Endodermal cell (in vitro differentiated cells): ENCODE data around the gene KCNH4. TPM values are rescaled to one million over a fixed set of nuclear protein-coding genes. Genes with fewer than 3 reads are reported as not detected.
A peak's percentile ranks its signal among the peaks of the same experiment; 100 is the strongest.

Experiments
- DNase-seq: peaks from one replicate; pipeline ENCODE4 v3.0.0-alpha.2; 2017
- H3K27ac ChIP-seq: 2 replicates; pipeline ENCODE4 v1.5.1; 2013; ENCODE audit warnings: mild to moderate bottlenecking, low read depth, low read length, moderate library complexity
- H3K27me3 ChIP-seq: 2 replicates; pipeline ENCODE4 v1.6.1; 2013; ENCODE audit warnings: mild to moderate bottlenecking, low read length, moderate library complexity; ENCODE audit not compliant: insufficient read depth, control insufficient read depth, poor library complexity, severe bottlenecking
- H3K36me3 ChIP-seq: 2 replicates; pipeline ENCODE4 v1.7.0; 2013; ENCODE audit warnings: mild to moderate bottlenecking, low read length, moderate library complexity; ENCODE audit not compliant: control insufficient read depth, insufficient read depth
- H3K4me1 ChIP-seq: one replicate; pipeline ENCODE4 v1.7.0; 2013; ENCODE audit warnings: low read length; ENCODE audit not compliant: control insufficient read depth, insufficient read depth
- H3K4me3 ChIP-seq: 2 replicates; pipeline ENCODE4 v1.5.1; 2013; ENCODE audit warnings: mild to moderate bottlenecking, low read length, moderate library complexity
- H3K9ac ChIP-seq: 2 replicates; pipeline ENCODE4 v1.6.1; 2013; ENCODE audit warnings: mild to moderate bottlenecking, low read length, moderate library complexity; ENCODE audit not compliant: poor library complexity, severe bottlenecking; ENCODE audit errors: extremely low read depth
- H3K9me3 ChIP-seq: 2 replicates; pipeline ENCODE4 v1.6.1; 2013; ENCODE audit warnings: mild to moderate bottlenecking, low read length, moderate library complexity; ENCODE audit not compliant: control insufficient read depth
- H3K27ac Mint-ChIP-seq: 2 replicates; pipeline ENCODE4 v1.8.0; 2020; ENCODE audit warnings: mixed read lengths
- H3K27me3 Mint-ChIP-seq: 2 replicates; pipeline ENCODE4 v1.8.0; 2021; ENCODE audit warnings: mild to moderate bottlenecking, mixed read lengths; ENCODE audit not compliant: insufficient read depth
- H3K36me3 Mint-ChIP-seq: 2 replicates; pipeline ENCODE4 v1.8.0; 2020; ENCODE audit warnings: low read depth, mixed read lengths
- H3K4me1 Mint-ChIP-seq: 2 replicates; pipeline ENCODE4 v1.8.0; 2020; ENCODE audit warnings: mixed read lengths
- H3K4me3 Mint-ChIP-seq: 2 replicates; pipeline ENCODE4 v1.8.0; 2020; ENCODE audit warnings: mild to moderate bottlenecking, moderate library complexity, mixed read lengths
- H3K9me3 Mint-ChIP-seq: 2 replicates; pipeline ENCODE4 v1.8.0; 2020; ENCODE audit warnings: mild to moderate bottlenecking, mixed read lengths
- WGBS, 2 experiments: methylation state at CpG; one replicate each; pipeline versions ENCODE4 v1.1.5 to v1.1.7; 2013; ENCODE audit warnings: missing lambda C conversion rate in 2 of 2, mixed read lengths in 1 of 2; ENCODE audit not compliant: insufficient coverage in 1 of 2, insufficient read length in 1 of 2; 5-methylcytosine and 5-hydroxymethylcytosine counted together
- total RNA-seq, 2 donors: library from RNA; stranded (reverse); fragmentation: NEBNext Ultra II Directional in 1 of 2; extraction: Animal tissue kit (Norgen Biotek cat#: 25700) in 1 of 2; gene quantifications; 2 replicates in 1 of 2; 3 replicates in 1 of 2; pipeline ENCODE4 v1.2.1, GENCODE V29; 2021
- TF ChIP-seq, protein P1 (sequence below): fragments of 200-600 bp; sonication (generic); conservative IDR thresholded peaks from 2 replicates; pipeline ENCODE4 v1.5.0; 2021; ENCODE audit warnings: antibody characterized with exemption, mild to moderate bottlenecking

Gene KCNH4
- total RNA-seq, 2 donors from 2014 or later = not detected

DNA sequence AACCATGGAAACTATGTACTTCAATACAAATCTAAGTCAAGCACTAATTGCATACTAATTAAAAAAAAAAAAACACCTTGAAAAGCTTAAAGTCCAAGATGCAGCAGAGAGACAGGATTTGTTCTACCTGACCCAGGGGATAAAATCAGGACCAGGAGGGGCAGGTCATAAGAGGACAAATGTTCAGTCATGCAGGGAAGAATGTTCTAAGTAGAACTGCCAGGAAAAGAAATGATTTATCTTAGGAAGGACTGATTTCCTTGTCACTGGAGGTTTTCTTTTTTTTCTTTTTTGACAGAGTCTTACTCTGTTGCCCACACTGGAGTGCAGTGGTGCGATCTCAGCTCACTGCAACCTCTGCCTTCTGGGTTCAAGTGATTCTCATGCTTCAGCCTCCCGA lies 22.4 kb upstream of the KCNH4 start:
- TF ChIP-seq, protein P1, sequence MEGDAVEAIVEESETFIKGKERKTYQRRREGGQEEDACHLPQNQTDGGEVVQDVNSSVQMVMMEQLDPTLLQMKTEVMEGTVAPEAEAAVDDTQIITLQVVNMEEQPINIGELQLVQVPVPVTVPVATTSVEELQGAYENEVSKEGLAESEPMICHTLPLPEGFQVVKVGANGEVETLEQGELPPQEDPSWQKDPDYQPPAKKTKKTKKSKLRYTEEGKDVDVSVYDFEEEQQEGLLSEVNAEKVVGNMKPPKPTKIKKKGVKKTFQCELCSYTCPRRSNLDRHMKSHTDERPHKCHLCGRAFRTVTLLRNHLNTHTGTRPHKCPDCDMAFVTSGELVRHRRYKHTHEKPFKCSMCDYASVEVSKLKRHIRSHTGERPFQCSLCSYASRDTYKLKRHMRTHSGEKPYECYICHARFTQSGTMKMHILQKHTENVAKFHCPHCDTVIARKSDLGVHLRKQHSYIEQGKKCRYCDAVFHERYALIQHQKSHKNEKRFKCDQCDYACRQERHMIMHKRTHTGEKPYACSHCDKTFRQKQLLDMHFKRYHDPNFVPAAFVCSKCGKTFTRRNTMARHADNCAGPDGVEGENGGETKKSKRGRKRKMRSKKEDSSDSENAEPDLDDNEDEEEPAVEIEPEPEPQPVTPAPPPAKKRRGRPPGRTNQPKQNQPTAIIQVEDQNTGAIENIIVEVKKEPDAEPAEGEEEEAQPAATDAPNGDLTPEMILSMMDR = no peak
- no peak overlapping the region for H3K27ac Mint-ChIP-seq

DNA sequence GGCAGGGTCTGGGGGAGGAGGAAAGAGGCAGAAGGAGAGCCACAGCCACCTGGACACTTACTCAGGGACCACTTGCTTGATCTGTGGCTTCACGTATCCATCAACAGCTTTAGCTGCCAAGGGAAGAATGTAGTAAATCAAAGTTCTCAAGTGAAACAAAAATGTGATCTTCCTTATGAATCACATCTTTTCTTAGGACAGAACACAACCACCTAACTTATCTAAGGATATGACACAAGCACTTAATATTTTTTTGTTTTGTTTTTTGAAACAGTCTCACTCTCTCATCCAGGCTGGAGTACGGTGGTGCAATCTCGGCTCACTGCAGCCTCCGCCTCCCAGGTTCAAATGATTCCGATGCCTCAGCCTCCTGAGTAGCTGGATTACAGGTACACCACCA lies 21.8 kb upstream of the KCNH4 start:
- no peak overlapping the region for H3K27ac Mint-ChIP-seq
- no peak overlapping the region for H3K4me3 Mint-ChIP-seq
- H3K9me3 Mint-ChIP-seq = no peaks in the 10 kb centered on the region
- no peaks in the 10 kb centered on the region for H3K27me3 ChIP-seq
- H3K36me3 ChIP-seq = peaks cover 66% of the 10 kb centered on the region
- H3K9ac ChIP-seq = no peak overlapping the region
- peaks cover 43% of the 10 kb centered on the region for H3K36me3 Mint-ChIP-seq
- H3K9me3 ChIP-seq = no peaks in the 10 kb centered on the region
- no peak overlapping the region for H3K27ac ChIP-seq
- H3K27me3 Mint-ChIP-seq = no peaks in the 10 kb centered on the region
- H3K4me3 ChIP-seq = no peak overlapping the region
- H3K4me1 Mint-ChIP-seq = peaks cover 5% of the 10 kb centered on the region
- DNase-seq = no peak
- 95 to 96% methylated on average over 5 of the region's 5 CpGs for WGBS, 2 experiments
- TF ChIP-seq, protein P1 = no peak
- no peaks in the 10 kb centered on the region for H3K4me1 ChIP-seq

More for the DNA sequence above, 22.4 kb upstream of the KCNH4 start:
- H3K27me3 Mint-ChIP-seq = no peaks in the 10 kb centered on the region
- Histone ChIP-seq H3K27me3 (no peaks in the 10 kb centered on the region), H3K4me3 (no peak overlapping the region), H3K36me3 (peaks cover 71% of the 10 kb centered on the region), H3K4me1 (no peaks in the 10 kb centered on the region), H3K9me3 (no peaks in the 10 kb centered on the region), H3K9ac (no peak overlapping the region), H3K27ac (no peak overlapping the region)
- H3K4me3 Mint-ChIP-seq = no peak overlapping the region
- DNase-seq = no peak
- peaks cover 5% of the 10 kb centered on the region for H3K4me1 Mint-ChIP-seq
- H3K36me3 Mint-ChIP-seq = peaks cover 45% of the 10 kb centered on the region
- no peaks in the 10 kb centered on the region for H3K9me3 Mint-ChIP-seq
- 93 to 94% methylated on average over 2 of the region's 2 CpGs for WGBS, 2 experiments

DNA sequence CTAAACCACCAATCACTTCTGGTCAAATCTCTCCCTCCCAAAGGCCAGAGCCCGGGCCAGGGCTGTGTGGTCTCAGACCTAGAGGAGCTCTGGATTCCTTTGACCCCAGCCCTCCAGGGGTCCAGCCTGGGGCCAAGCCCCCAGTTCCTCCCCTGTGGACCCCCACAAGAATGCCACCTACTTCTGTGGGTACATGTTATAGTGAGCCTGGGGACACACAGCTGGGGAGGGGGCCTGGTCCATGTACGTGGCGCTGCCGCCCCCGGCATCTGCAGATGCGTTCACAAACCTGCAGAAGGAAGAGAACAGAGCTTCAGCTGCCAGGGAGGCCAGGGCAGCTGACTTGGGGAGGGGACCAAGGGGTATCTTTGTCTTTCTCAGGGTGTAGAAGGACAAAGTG lies 21.2 kb upstream of the KCNH4 start:
- 83 to 93% methylated on average over 1 to 6 of the region's 6 CpGs for WGBS, 2 experiments
- TF ChIP-seq, protein P1 = no peak

More for the DNA sequence above, 21.2 kb upstream of the KCNH4 start:
- H3K9me3 Mint-ChIP-seq = no peaks in the 10 kb centered on the region
- no peak overlapping the region for H3K4me3 Mint-ChIP-seq
- H3K4me1 Mint-ChIP-seq = peaks cover 5% of the 10 kb centered on the region
- DNase-seq = no peak
- peaks cover 39% of the 10 kb centered on the region for H3K36me3 Mint-ChIP-seq
- H3K27me3 ChIP-seq = no peaks in the 10 kb centered on the region
- H3K9me3 ChIP-seq = no peaks in the 10 kb centered on the region
- no peak overlapping the region for H3K9ac ChIP-seq
- H3K27me3 Mint-ChIP-seq = no peaks in the 10 kb centered on the region
- no peak overlapping the region for H3K4me3 ChIP-seq
- peaks cover 61% of the 10 kb centered on the region for H3K36me3 ChIP-seq
- peak overlapping the region; percentile 26 for H3K27ac Mint-ChIP-seq
- H3K4me1 ChIP-seq = no peaks in the 10 kb centered on the region
- H3K27ac ChIP-seq = no peak overlapping the region
